ENCODE measurements around the gene BTBD19. TPM values are rescaled to one million over a fixed set of nuclear protein-coding genes. Genes with fewer than 3 reads are reported as not detected.

BTBD19 gene
- polyA plus RNA-seq, 1 experiment = 7.3 TPM

GRCh38 chr1:44855742-44856141, 47.4 kb downstream of the BTBD19 start:
- ChIA-PET CTCF (no interaction called here), POLR2A (no interaction called here)
- Histone ChIP-seq H3K4me3 (ENCODE audit: low read depth, low read length) (no peak overlapping the region), H3K27me3 (ENCODE audit: control insufficient read depth, insufficient read depth, low read length) (no peaks in the 10 kb centered on the region), H3K9me3 (ENCODE audit: control insufficient read depth, insufficient read depth, low read length) (no peaks in the 10 kb centered on the region), H3K27ac (ENCODE audit: low read depth, low read length) (no peak overlapping the region)
- no peak for DNase-seq (ENCODE audit: low read depth, low spot score)
- TF ChIP-seq CTCF (IDR thresholded peaks at IDR 0.05; ENCODE audit: low read depth, low read length) = no peak

GRCh38 chr1:44857446-44857845, 49.1 kb downstream of the BTBD19 start:
- ChIA-PET POLR2A (no interaction called here), CTCF (interaction anchor here (0.7 kb wide), 1 partner anchor 157 kb away, joined by 3 read pairs; no protein-coding TSS in a partner anchor)
- Histone ChIP-seq H3K27ac (ENCODE audit: low read depth, low read length) (no peak overlapping the region), H3K27me3 (ENCODE audit: control insufficient read depth, insufficient read depth, low read length) (no peaks in the 10 kb centered on the region), H3K4me3 (ENCODE audit: low read depth, low read length) (no peak overlapping the region), H3K9me3 (ENCODE audit: control insufficient read depth, insufficient read depth, low read length) (no peaks in the 10 kb centered on the region)
- no peak for DNase-seq (ENCODE audit: low read depth, low spot score)
- TF ChIP-seq CTCF (IDR thresholded peaks at IDR 0.05; ENCODE audit: low read depth, low read length) = no peak

- ChIA-PET CTCF (no interaction called here), POLR2A (no interaction called here)
- DNase-seq (ENCODE audit: low read depth, low spot score) = no peak
- no peak overlapping the region for H3K4me3 ChIP-seq (ENCODE audit: low read depth, low read length)
- no peak overlapping the region for H3K27ac ChIP-seq (ENCODE audit: low read depth, low read length)
- H3K27me3 ChIP-seq (ENCODE audit: control insufficient read depth, insufficient read depth, low read length) = no peaks in the 10 kb centered on the region
- no peaks in the 10 kb centered on the region for H3K9me3 ChIP-seq (ENCODE audit: control insufficient read depth, insufficient read depth, low read length)
- TF ChIP-seq CTCF (IDR thresholded peaks at IDR 0.05; ENCODE audit: low read depth, low read length) = no peak
These were observed 52.0 kb downstream of the BTBD19 start for GRCh38 chr1:44860331-44860730.

- no peak overlapping the region for H3K27ac ChIP-seq (ENCODE audit: low read depth, low read length)
- ChIA-PET POLR2A (no interaction called here), CTCF (interaction anchor here (1.1 kb wide), 1 partner anchor 24 kb away, joined by 3 read pairs; no protein-coding TSS in a partner anchor)
- no peaks in the 10 kb centered on the region for H3K9me3 ChIP-seq (ENCODE audit: control insufficient read depth, insufficient read depth, low read length)
- no peak for DNase-seq (ENCODE audit: low read depth, low spot score)
- no peak overlapping the region for H3K4me3 ChIP-seq (ENCODE audit: low read depth, low read length)
- no peaks in the 10 kb centered on the region for H3K27me3 ChIP-seq (ENCODE audit: control insufficient read depth, insufficient read depth, low read length)
- TF ChIP-seq CTCF (IDR thresholded peaks at IDR 0.05; ENCODE audit: low read depth, low read length) = no peak
These were observed 52.6 kb downstream of the BTBD19 start for GRCh38 chr1:44860891-44861425.

- DNase-seq (ENCODE audit: low read depth, low spot score) = no peak
- Histone ChIP-seq H3K4me3 (ENCODE audit: low read depth, low read length) (no peak overlapping the region), H3K27ac (ENCODE audit: low read depth, low read length) (no peak overlapping the region), H3K9me3 (ENCODE audit: control insufficient read depth, insufficient read depth, low read length) (no peaks in the 10 kb centered on the region), H3K27me3 (ENCODE audit: control insufficient read depth, insufficient read depth, low read length) (no peaks in the 10 kb centered on the region)
- POLR2A ChIA-PET = no interaction called here
- no peak for TF ChIP-seq CTCF (IDR thresholded peaks at IDR 0.05; ENCODE audit: low read depth, low read length)
- CTCF ChIA-PET = interaction anchor here (0.6 to 1.2 kb wide), 2 partner anchors 27 to 50 kb away, joined by 3 read pairs; no protein-coding TSS in a partner anchor
These were observed 54.6 kb downstream of the BTBD19 start for GRCh38 chr1:44862829-44863401.

Small RNA genes within 50 kb of the gene (small RNA-seq; reads per million reads assigned to genes)
- gene AL136380.1 (ENCODE audit: insufficient read length, low read depth) (not detected), gene SNORD38A (ENCODE audit: insufficient read length, low read depth) (22,630 reads per million, percentile 99 among the genes with 10 or more reads in this experiment), gene SNORD38B (ENCODE audit: insufficient read length, low read depth) (not detected), gene SNORD46 (ENCODE audit: insufficient read length, low read depth) (1.3 reads per million), gene SNORD55 (ENCODE audit: insufficient read length, low read depth) (not detected)

Other genes starting within 250 kb of the BTBD19 start
- 4.4 and 6.1 TPM in 2 replicates for gene TMEM53, start 134.0 kb upstream of the BTBD19 start, polyA plus RNA-seq (2011; rRNA removed)
- 2.7 and 3.4 TPM in 2 replicates for gene ARMH1, start 133.8 kb upstream of the BTBD19 start, polyA plus RNA-seq (2011; rRNA removed)
- gene RNU5D-1, start 77.4 kb upstream of the BTBD19 start, polyA plus RNA-seq (2011; rRNA removed) = not detected in 2 replicates
- 11.8 and 14.3 TPM in 2 replicates for gene KIF2C, start 68.7 kb upstream of the BTBD19 start, polyA plus RNA-seq (2011; rRNA removed)
- gene RPS8, start 33.0 kb upstream of the BTBD19 start, polyA plus RNA-seq (2011; rRNA removed) = 2,661 and 2,755 TPM in 2 replicates
- gene BEST4, start 20.4 kb upstream of the BTBD19 start, polyA plus RNA-seq (2011; rRNA removed) = 0.07 and 0.17 TPM in 2 replicates
- 14.2 and 20.1 TPM in 2 replicates for gene PLK3, start 8.1 kb upstream of the BTBD19 start, polyA plus RNA-seq (2011; rRNA removed)
- not detected in 2 replicates for gene DYNLT4, start 1.2 kb upstream of the BTBD19 start, polyA plus RNA-seq (2011; rRNA removed)
- 0.20 and 0.36 TPM in 2 replicates for gene PTCH2, start 34.7 kb downstream of the BTBD19 start, polyA plus RNA-seq (2011; rRNA removed)
- gene EIF2B3, start 178.1 kb downstream of the BTBD19 start, polyA plus RNA-seq (2011; rRNA removed) = 44.0 and 52.4 TPM in 2 replicates
- gene HECTD3, start 202.8 kb downstream of the BTBD19 start, polyA plus RNA-seq (2011; rRNA removed) = 40.8 and 52.0 TPM in 2 replicates
- 185 and 226 TPM in 2 replicates for gene UROD, start 203.7 kb downstream of the BTBD19 start, polyA plus RNA-seq (2011; rRNA removed)